Measurements from ENCODE around the gene CLINT1.
"Not testable (repeated sequence)": the region's sequence is repeated elsewhere in the genome, so short reads cannot be mapped to it uniquely, and the experiment has no call there.

CLINT1 gene

GRCh38 chr5:157858527-157859226 is at the start of gene CLINT1:
TSS of gene CLINT1 (minus strand) at chr5:157859145. CDS start at chr5:157858970, 175 bp downstream.
- peak; percentile 58 to 84 (median 76) for DNase-seq (ENCODE audit: low read depth in 3 of 3, low spot score in 1 of 3)

- DNase-seq (ENCODE audit: low read depth in 3 of 3, low spot score in 1 of 3): no peak
Measured at GRCh38 chr5:157908459-157908858, 49.5 kb upstream of the CLINT1 start.

- no peak for DNase-seq (ENCODE audit: low read depth in 3 of 3, low spot score in 1 of 3)
Measured at GRCh38 chr5:157907479-157907878, 48.5 kb upstream of the CLINT1 start.

- no peak for DNase-seq (ENCODE audit: low read depth in 3 of 3, low spot score in 1 of 3)
Measured at GRCh38 chr5:157903117-157903450, 44.1 kb upstream of the CLINT1 start.

- DNase-seq (ENCODE audit: low read depth in 3 of 3, low spot score in 1 of 3): no peak
Measured at GRCh38 chr5:157902449-157903116, 43.6 kb upstream of the CLINT1 start.

GRCh38 chr5:157900644-157901043 is 41.7 kb upstream of the CLINT1 start:
- DNase-seq (ENCODE audit: low read depth in 3 of 3, low spot score in 1 of 3): no peak

- DNase-seq (ENCODE audit: low read depth in 3 of 3, low spot score in 1 of 3): no peak
Measured at GRCh38 chr5:157893611-157894010, 34.7 kb upstream of the CLINT1 start.

- DNase-seq (ENCODE audit: low read depth in 3 of 3, low spot score in 1 of 3): no peak
Measured at GRCh38 chr5:157892974-157893373, 34.0 kb upstream of the CLINT1 start.

- DNase-seq (ENCODE audit: low read depth in 3 of 3, low spot score in 1 of 3): no peak
Measured at GRCh38 chr5:157890836-157891597, 32.1 kb upstream of the CLINT1 start.

GRCh38 chr5:157888814-157889532 is 30.0 kb upstream of the CLINT1 start:
- no peak for DNase-seq (ENCODE audit: low read depth in 3 of 3, low spot score in 1 of 3)

- no peak for DNase-seq (ENCODE audit: low read depth in 3 of 3, low spot score in 1 of 3)
Measured at GRCh38 chr5:157886796-157887380, 27.9 kb upstream of the CLINT1 start.

GRCh38 chr5:157885051-157885450 is 26.1 kb upstream of the CLINT1 start:
- DNase-seq (ENCODE audit: low read depth in 3 of 3, low spot score in 1 of 3): not testable (repeated sequence)

GRCh38 chr5:157881498-157881897 is 22.6 kb upstream of the CLINT1 start:
- DNase-seq (ENCODE audit: low read depth in 3 of 3, low spot score in 1 of 3): not testable (repeated sequence)

- DNase-seq (ENCODE audit: low read depth in 3 of 3, low spot score in 1 of 3): no peak
Measured at GRCh38 chr5:157877821-157878220, 18.9 kb upstream of the CLINT1 start.

- no peak for DNase-seq (ENCODE audit: low read depth in 3 of 3, low spot score in 1 of 3)
Measured at GRCh38 chr5:157874861-157875260, 15.9 kb upstream of the CLINT1 start.

GRCh38 chr5:157870837-157871834 is 12.2 kb upstream of the CLINT1 start:
- no peak for DNase-seq (ENCODE audit: low read depth in 3 of 3, low spot score in 1 of 3)

GRCh38 chr5:157867751-157868387 is 8.9 kb upstream of the CLINT1 start:
- no peak for DNase-seq (ENCODE audit: low read depth in 3 of 3, low spot score in 1 of 3)

- DNase-seq (ENCODE audit: low read depth in 3 of 3, low spot score in 1 of 3): no peak
Measured at GRCh38 chr5:157866536-157866935, 7.6 kb upstream of the CLINT1 start.

- no peak for DNase-seq (ENCODE audit: low read depth in 3 of 3, low spot score in 1 of 3)
Measured at GRCh38 chr5:157865781-157866180, 6.8 kb upstream of the CLINT1 start.

Data from stimulated activated CD4-positive, alpha-beta T cell treated with anti-CD3 and anti-CD28 coated beads, TNF-alpha, amount 100 ng/mL, for 1 hour (primary cell).